Measurements from ENCODE around the gene PEX5L.

The PEX5L gene

GRCh38 chr3:180036671-180037455 lies at the start of gene PEX5L:
PEX5L (minus strand) TSS chr3:180036937; CDS start chr3:180036599, 338 bp downstream.
- no peaks in the 10 kb centered on the region for H3K9me3 ChIP-seq (ENCODE audit: control insufficient read depth, low read length)
- H3K4me3 ChIP-seq (ENCODE audit: low read length) = peak within 1 kb of the TSS; percentile 77
- no peaks in the 10 kb centered on the region for H3K36me3 ChIP-seq (ENCODE audit: control insufficient read depth, insufficient read depth, low read length, severe bottlenecking)
- no peak within 1 kb of the TSS for H3K9ac ChIP-seq (ENCODE audit: low read length)
- peaks cover 5% of the 10 kb centered on the region for H3K4me1 ChIP-seq (ENCODE audit: control insufficient read depth, insufficient read depth, low read length)
- H3K27me3 ChIP-seq (replicated peaks; ENCODE audit: control insufficient read depth, insufficient read depth, low read length) = peaks cover 29% of the 10 kb centered on the region
- DNase-seq (ENCODE audit: low read depth) = peak; percentile 57

- Histone ChIP-seq H3K36me3 (ENCODE audit: control insufficient read depth, insufficient read depth, low read length, severe bottlenecking) (no peaks in the 10 kb centered on the region), H3K4me3 (ENCODE audit: low read length) (no peak overlapping the region), H3K27me3 (replicated peaks; ENCODE audit: control insufficient read depth, insufficient read depth, low read length) (no peaks in the 10 kb centered on the region), H3K9me3 (ENCODE audit: control insufficient read depth, low read length) (no peaks in the 10 kb centered on the region), H3K9ac (ENCODE audit: low read length) (no peak overlapping the region), H3K4me1 (ENCODE audit: control insufficient read depth, insufficient read depth, low read length) (no peaks in the 10 kb centered on the region)
- no peak for DNase-seq (ENCODE audit: low read depth)
Observed at GRCh38 chr3:180085122-180085710, 48.5 kb upstream of the PEX5L start.

GRCh38 chr3:180082699-180083098 lies 46.0 kb upstream of the PEX5L start:
- no peak for DNase-seq (ENCODE audit: low read depth)
- H3K9ac ChIP-seq (ENCODE audit: low read length) = no peak overlapping the region
- no peaks in the 10 kb centered on the region for H3K4me1 ChIP-seq (ENCODE audit: control insufficient read depth, insufficient read depth, low read length)
- H3K9me3 ChIP-seq (ENCODE audit: control insufficient read depth, low read length) = no peaks in the 10 kb centered on the region
- no peaks in the 10 kb centered on the region for H3K36me3 ChIP-seq (ENCODE audit: control insufficient read depth, insufficient read depth, low read length, severe bottlenecking)
- H3K4me3 ChIP-seq (ENCODE audit: low read length) = no peak overlapping the region
- no peaks in the 10 kb centered on the region for H3K27me3 ChIP-seq (replicated peaks; ENCODE audit: control insufficient read depth, insufficient read depth, low read length)

GRCh38 chr3:180078592-180078991 lies 41.9 kb upstream of the PEX5L start:
- H3K36me3 ChIP-seq (ENCODE audit: control insufficient read depth, insufficient read depth, low read length, severe bottlenecking) = no peaks in the 10 kb centered on the region
- no peak for DNase-seq (ENCODE audit: low read depth)
- H3K9ac ChIP-seq (ENCODE audit: low read length) = no peak overlapping the region
- H3K4me1 ChIP-seq (ENCODE audit: control insufficient read depth, insufficient read depth, low read length) = no peaks in the 10 kb centered on the region
- no peak overlapping the region for H3K4me3 ChIP-seq (ENCODE audit: low read length)
- H3K9me3 ChIP-seq (ENCODE audit: control insufficient read depth, low read length) = peaks cover 2% of the 10 kb centered on the region
- H3K27me3 ChIP-seq (replicated peaks; ENCODE audit: control insufficient read depth, insufficient read depth, low read length) = no peaks in the 10 kb centered on the region

- no peaks in the 10 kb centered on the region for H3K36me3 ChIP-seq (ENCODE audit: control insufficient read depth, insufficient read depth, low read length, severe bottlenecking)
- no peak overlapping the region for H3K9ac ChIP-seq (ENCODE audit: low read length)
- no peak for DNase-seq (ENCODE audit: low read depth)
- H3K27me3 ChIP-seq (replicated peaks; ENCODE audit: control insufficient read depth, insufficient read depth, low read length) = no peaks in the 10 kb centered on the region
- H3K4me1 ChIP-seq (ENCODE audit: control insufficient read depth, insufficient read depth, low read length) = no peaks in the 10 kb centered on the region
- no peak overlapping the region for H3K4me3 ChIP-seq (ENCODE audit: low read length)
- peaks cover 2% of the 10 kb centered on the region for H3K9me3 ChIP-seq (ENCODE audit: control insufficient read depth, low read length)
Observed at GRCh38 chr3:180073561-180073960, 36.8 kb upstream of the PEX5L start.

- no peaks in the 10 kb centered on the region for H3K4me1 ChIP-seq (ENCODE audit: control insufficient read depth, insufficient read depth, low read length)
- no peak overlapping the region for H3K4me3 ChIP-seq (ENCODE audit: low read length)
- H3K9ac ChIP-seq (ENCODE audit: low read length) = no peak overlapping the region
- H3K27me3 ChIP-seq (replicated peaks; ENCODE audit: control insufficient read depth, insufficient read depth, low read length) = no peaks in the 10 kb centered on the region
- H3K36me3 ChIP-seq (ENCODE audit: control insufficient read depth, insufficient read depth, low read length, severe bottlenecking) = no peaks in the 10 kb centered on the region
- peaks cover 2% of the 10 kb centered on the region for H3K9me3 ChIP-seq (ENCODE audit: control insufficient read depth, low read length)
- DNase-seq (ENCODE audit: low read depth) = no peak
Observed at GRCh38 chr3:180072786-180073185, 36.0 kb upstream of the PEX5L start.

- Histone ChIP-seq H3K9me3 (ENCODE audit: control insufficient read depth, low read length) (peaks cover 2% of the 10 kb centered on the region), H3K4me1 (ENCODE audit: control insufficient read depth, insufficient read depth, low read length) (no peaks in the 10 kb centered on the region), H3K27me3 (replicated peaks; ENCODE audit: control insufficient read depth, insufficient read depth, low read length) (no peaks in the 10 kb centered on the region), H3K36me3 (ENCODE audit: control insufficient read depth, insufficient read depth, low read length, severe bottlenecking) (no peaks in the 10 kb centered on the region), H3K9ac (ENCODE audit: low read length) (no peak overlapping the region), H3K4me3 (ENCODE audit: low read length) (no peak overlapping the region)
- no peak for DNase-seq (ENCODE audit: low read depth)
Observed at GRCh38 chr3:180070925-180071324, 34.2 kb upstream of the PEX5L start.

- H3K4me3 ChIP-seq (ENCODE audit: low read length) = no peak overlapping the region
- DNase-seq (ENCODE audit: low read depth) = no peak
- no peaks in the 10 kb centered on the region for H3K36me3 ChIP-seq (ENCODE audit: control insufficient read depth, insufficient read depth, low read length, severe bottlenecking)
- H3K9me3 ChIP-seq (ENCODE audit: control insufficient read depth, low read length) = no peaks in the 10 kb centered on the region
- H3K4me1 ChIP-seq (ENCODE audit: control insufficient read depth, insufficient read depth, low read length) = no peaks in the 10 kb centered on the region
- H3K9ac ChIP-seq (ENCODE audit: low read length) = no peak overlapping the region
- no peaks in the 10 kb centered on the region for H3K27me3 ChIP-seq (replicated peaks; ENCODE audit: control insufficient read depth, insufficient read depth, low read length)
Observed at GRCh38 chr3:180068023-180068422, 31.3 kb upstream of the PEX5L start.

GRCh38 chr3:180066598-180066997 lies 29.9 kb upstream of the PEX5L start:
- Histone ChIP-seq H3K27me3 (replicated peaks; ENCODE audit: control insufficient read depth, insufficient read depth, low read length) (no peaks in the 10 kb centered on the region), H3K9me3 (ENCODE audit: control insufficient read depth, low read length) (no peaks in the 10 kb centered on the region), H3K4me3 (ENCODE audit: low read length) (no peak overlapping the region), H3K4me1 (ENCODE audit: control insufficient read depth, insufficient read depth, low read length) (no peaks in the 10 kb centered on the region), H3K9ac (ENCODE audit: low read length) (no peak overlapping the region), H3K36me3 (ENCODE audit: control insufficient read depth, insufficient read depth, low read length, severe bottlenecking) (no peaks in the 10 kb centered on the region)
- no peak for DNase-seq (ENCODE audit: low read depth)

- Histone ChIP-seq H3K4me1 (ENCODE audit: control insufficient read depth, insufficient read depth, low read length) (no peaks in the 10 kb centered on the region), H3K36me3 (ENCODE audit: control insufficient read depth, insufficient read depth, low read length, severe bottlenecking) (no peaks in the 10 kb centered on the region), H3K4me3 (ENCODE audit: low read length) (no peak overlapping the region), H3K9ac (ENCODE audit: low read length) (no peak overlapping the region), H3K27me3 (replicated peaks; ENCODE audit: control insufficient read depth, insufficient read depth, low read length) (no peaks in the 10 kb centered on the region), H3K9me3 (ENCODE audit: control insufficient read depth, low read length) (no peaks in the 10 kb centered on the region)
- DNase-seq (ENCODE audit: low read depth) = no peak
Observed at GRCh38 chr3:180063783-180064182, 27.0 kb upstream of the PEX5L start.

GRCh38 chr3:180062771-180063170 lies 26.0 kb upstream of the PEX5L start:
- no peaks in the 10 kb centered on the region for H3K27me3 ChIP-seq (replicated peaks; ENCODE audit: control insufficient read depth, insufficient read depth, low read length)
- DNase-seq (ENCODE audit: low read depth) = no peak
- no peaks in the 10 kb centered on the region for H3K4me1 ChIP-seq (ENCODE audit: control insufficient read depth, insufficient read depth, low read length)
- no peak overlapping the region for H3K4me3 ChIP-seq (ENCODE audit: low read length)
- no peaks in the 10 kb centered on the region for H3K36me3 ChIP-seq (ENCODE audit: control insufficient read depth, insufficient read depth, low read length, severe bottlenecking)
- H3K9ac ChIP-seq (ENCODE audit: low read length) = no peak overlapping the region
- H3K9me3 ChIP-seq (ENCODE audit: control insufficient read depth, low read length) = no peaks in the 10 kb centered on the region

Data from adipocyte (in vitro differentiated cells).